Smooth muscle cell (in vitro differentiated cells): ENCODE data around the gene RBFOX1. TPM values are rescaled to one million over a fixed set of nuclear protein-coding genes. Genes with fewer than 3 reads are reported as not detected.

Source experiments
- DNase-seq: peaks from one replicate; lab custom pipeline; 2025; ENCODE audit not compliant: unreplicated experiment; lab: John Stamatoyannopoulos, UW
- H2AFZ ChIP-seq: fragments of 200-600 bp; sonication (generic); 2 replicates; pipeline ENCODE4 v1.6.0; 2016; ENCODE audit warnings: antibody characterized with exemption, low read depth, mild to moderate bottlenecking
- H3F3A ChIP-seq: fragments of 200-600 bp; sonication (generic); 2 replicates; pipeline ENCODE4 v1.6.0; 2017; ENCODE audit warnings: antibody characterized with exemption, low read depth
- H3K27ac ChIP-seq: fragments of 200-600 bp; sonication (generic); 2 replicates; pipeline ENCODE4 v1.5.1; 2016; ENCODE audit warnings: low read depth, mild to moderate bottlenecking
- H3K27me3 ChIP-seq: fragments of 200-600 bp; sonication (generic); 2 replicates; pipeline ENCODE4 v1.6.1; 2016; ENCODE audit warnings: low read depth, mild to moderate bottlenecking
- H3K36me3 ChIP-seq: fragments of 200-600 bp; sonication (generic); 2 replicates; pipeline ENCODE4 v1.5.1; 2016; ENCODE audit warnings: low read depth
- H3K4me1 ChIP-seq: fragments of 200-600 bp; sonication (generic); 2 replicates; pipeline ENCODE4 v1.5.1; 2016; ENCODE audit warnings: low read depth
- H3K4me2 ChIP-seq: fragments of 200-600 bp; sonication (generic); 2 replicates; pipeline ENCODE4 v1.6.0; 2016; ENCODE audit warnings: mild to moderate bottlenecking
- H3K4me3 ChIP-seq: fragments of 200-600 bp; sonication (generic); 2 replicates; pipeline ENCODE4 v1.5.1; 2016; ENCODE audit warnings: mild to moderate bottlenecking
- H3K79me2 ChIP-seq: fragments of 200-600 bp; sonication (generic); 2 replicates; pipeline ENCODE4 v1.6.0; 2016; ENCODE audit warnings: low read depth, mild to moderate bottlenecking
- H3K9ac ChIP-seq: fragments of 200-600 bp; sonication (generic); 2 replicates; pipeline ENCODE4 v1.6.0; 2016; ENCODE audit warnings: low read depth
- H3K9me3 ChIP-seq: fragments of 200-600 bp; sonication (generic); replicated peaks from 2 replicates; pipeline ENCODE4 v1.5.1; 2016; ENCODE audit warnings: low read depth
- H4K20me1 ChIP-seq: fragments of 200-600 bp; sonication (generic); 2 replicates; pipeline ENCODE4 v1.6.0; 2016; ENCODE audit warnings: low read depth
- CTCF ChIP-seq: fragments of 200-600 bp; sonication (generic); IDR thresholded peaks from 2 replicates; pipeline ENCODE4 v1.5.1; 2017; ENCODE audit warnings: borderline replicate concordance, mild to moderate bottlenecking, antibody characterized with exemption; ENCODE audit not compliant: insufficient read depth, poor library complexity, severe bottlenecking
- whole genome bisulfite sequencing: methylation state at CpG from one replicate; pipeline ENCODE4 v1.1.7; 2016; ENCODE audit warnings: low lambda C conversion rate; 5-methylcytosine and 5-hydroxymethylcytosine counted together
- polyA plus RNA-seq: library from polyadenylated mRNA; unstranded; fragments of >200 nt; fragmentation: Nextera tagmentation; extraction: Ambion mirVana; gene quantifications from 2 replicates; pipeline ENCODE4 v1.2.1, GENCODE V29; 2016
- total RNA-seq: library from RNA; depleted of rRNA; stranded (reverse); fragments of >200 nt; gene quantifications from 2 replicates; pipeline ENCODE4 v1.2.3, GENCODE V29; 2014

Gene RBFOX1
- total and polyA plus RNA-seq, 2 experiments from 2014 or later, result not detected

GRCh38 chr16:7517496-7517895 is 184.9 kb downstream of the RBFOX1 start:
- H3K79me2 ChIP-seq, result no peaks in the 10 kb centered on the region
- no peaks in the 10 kb centered on the region for H3K4me1 ChIP-seq
- H3K4me2 ChIP-seq, result no peak overlapping the region
- no peak overlapping the region for H3K4me3 ChIP-seq
- no peaks in the 10 kb centered on the region for H4K20me1 ChIP-seq
- H3K27me3 ChIP-seq, result no peaks in the 10 kb centered on the region
- no peaks in the 10 kb centered on the region for H3K36me3 ChIP-seq
- no peak overlapping the region for H3K9ac ChIP-seq
- no peak for DNase-seq
- H3K9me3 ChIP-seq, result no peaks in the 10 kb centered on the region
- H3F3A ChIP-seq, result no peaks in the 10 kb centered on the region
- no peak for TF ChIP-seq CTCF
- no peak overlapping the region for H2AFZ ChIP-seq
- WGBS, result 89% methylated on average over 2 of the region's 2 CpGs
- H3K27ac ChIP-seq, result no peak overlapping the region

- no peak overlapping the region for H3K27ac ChIP-seq
- H3F3A ChIP-seq, result no peaks in the 10 kb centered on the region
- H3K27me3 ChIP-seq, result no peaks in the 10 kb centered on the region
- TF ChIP-seq CTCF, result no peak
- DNase-seq, result no peak
- H3K4me1 ChIP-seq, result no peaks in the 10 kb centered on the region
- no peaks in the 10 kb centered on the region for H3K9me3 ChIP-seq
- no peak overlapping the region for H3K9ac ChIP-seq
- 98% methylated on average over 15 of the region's 25 CpGs for WGBS
- H4K20me1 ChIP-seq, result no peaks in the 10 kb centered on the region
- no peaks in the 10 kb centered on the region for H3K79me2 ChIP-seq
- H2AFZ ChIP-seq, result no peak overlapping the region
- H3K4me2 ChIP-seq, result no peak overlapping the region
- no peaks in the 10 kb centered on the region for H3K36me3 ChIP-seq
- no peak overlapping the region for H3K4me3 ChIP-seq
Observed at GRCh38 chr16:7518158-7518557, 185.5 kb downstream of the RBFOX1 start.

GRCh38 chr16:7521834-7522233 is 189.2 kb downstream of the RBFOX1 start:
- no peak overlapping the region for H3K9ac ChIP-seq
- TF ChIP-seq CTCF, result no peak
- H3K27me3 ChIP-seq, result no peaks in the 10 kb centered on the region
- no peak overlapping the region for H2AFZ ChIP-seq
- no peaks in the 10 kb centered on the region for H3F3A ChIP-seq
- no peaks in the 10 kb centered on the region for H3K79me2 ChIP-seq
- H3K9me3 ChIP-seq, result no peaks in the 10 kb centered on the region
- no peak overlapping the region for H3K27ac ChIP-seq
- no peak overlapping the region for H3K4me2 ChIP-seq
- no peak for DNase-seq
- no peak overlapping the region for H3K4me3 ChIP-seq
- no peaks in the 10 kb centered on the region for H3K36me3 ChIP-seq
- 81% methylated on average over 6 of the region's 6 CpGs for WGBS
- no peaks in the 10 kb centered on the region for H3K4me1 ChIP-seq
- H4K20me1 ChIP-seq, result no peaks in the 10 kb centered on the region

GRCh38 chr16:7524419-7524818 is 191.8 kb downstream of the RBFOX1 start:
- Histone ChIP-seq H3F3A (no peaks in the 10 kb centered on the region), H3K4me2 (no peak overlapping the region), H3K79me2 (no peaks in the 10 kb centered on the region), H3K4me3 (no peak overlapping the region), H3K9me3 (no peaks in the 10 kb centered on the region), H3K27ac (no peak overlapping the region), H3K27me3 (no peaks in the 10 kb centered on the region), H4K20me1 (no peaks in the 10 kb centered on the region), H3K9ac (no peak overlapping the region), H3K36me3 (no peaks in the 10 kb centered on the region), H3K4me1 (no peaks in the 10 kb centered on the region), H2AFZ (no peak overlapping the region)
- no peak for DNase-seq
- no peak for TF ChIP-seq CTCF
- WGBS, result 55% methylated on average over 5 of the region's 5 CpGs
